GM11168 (cell line): ENCODE data around the gene CMTM3.
"Not testable (repeated sequence)": the region's sequence is repeated elsewhere in the genome, so short reads cannot be mapped to it uniquely, and the experiment has no call there.

Experiments used
- in situ Hi-C: fragments of 300-500 bp; cut with MboI; formaldehyde crosslinking; loops from one replicate; pipeline ENCODE4 v1.12.0; 2022; ENCODE audit warnings: low sequenced_read_pairs; ENCODE audit not compliant: unreplicated experiment

CMTM3 gene

GRCh38 chr16:66605979-66606751 is 1.7 kb downstream of the CMTM3 start:
- in situ Hi-C loops, result loop anchor here (5.0 kb wide), 1 partner anchor 204 kb away; no protein-coding TSS in a partner anchor

- in situ Hi-C loops, result loop anchor here (5.0 kb wide), 1 partner anchor 206 kb away; no protein-coding TSS in a partner anchor
Measured at GRCh38 chr16:66608241-66609138, 4.0 kb downstream of the CMTM3 start.

- in situ Hi-C loops, result loop anchor here (5.0 kb wide), 1 partner anchor 207 kb away; no protein-coding TSS in a partner anchor
Measured at GRCh38 chr16:66609139-66609510, 4.6 kb downstream of the CMTM3 start.

- in situ Hi-C loops, result no loop called here
Measured at GRCh38 chr16:66610111-66610820, 5.8 kb downstream of the CMTM3 start.

GRCh38 chr16:66611911-66612310 is 7.4 kb downstream of the CMTM3 start:
- in situ Hi-C loops, result not testable (repeated sequence)

GRCh38 chr16:66612422-66612821 is 7.9 kb downstream of the CMTM3 start:
- in situ Hi-C loops, result no loop called here

- in situ Hi-C loops, result no loop called here
Measured at GRCh38 chr16:66614161-66614802, 9.8 kb downstream of the CMTM3 start.

GRCh38 chr16:66616169-66616568 is 11.7 kb downstream of the CMTM3 start:
- in situ Hi-C loops, result no loop called here

GRCh38 chr16:66616592-66616991 is 12.1 kb downstream of the CMTM3 start:
- in situ Hi-C loops, result no loop called here

GRCh38 chr16:66617010-66617434 is 12.5 kb downstream of the CMTM3 start:
- in situ Hi-C loops, result no loop called here

GRCh38 chr16:66617728-66618127 is 13.2 kb downstream of the CMTM3 start:
- in situ Hi-C loops, result no loop called here

- in situ Hi-C loops, result no loop called here
Measured at GRCh38 chr16:66618588-66619375, 14.3 kb downstream of the CMTM3 start.

- in situ Hi-C loops, result no loop called here
Measured at GRCh38 chr16:66619534-66620428, 15.3 kb downstream of the CMTM3 start.

GRCh38 chr16:66620429-66620795 is 15.9 kb downstream of the CMTM3 start:
- in situ Hi-C loops, result no loop called here

- in situ Hi-C loops, result no loop called here
Measured at GRCh38 chr16:66621973-66622372, 17.5 kb downstream of the CMTM3 start.

GRCh38 chr16:66622863-66623262 is 18.4 kb downstream of the CMTM3 start:
- in situ Hi-C loops, result no loop called here

- in situ Hi-C loops, result no loop called here
Measured at GRCh38 chr16:66623755-66624154, 19.3 kb downstream of the CMTM3 start.

- in situ Hi-C loops, result not testable (repeated sequence)
Measured at GRCh38 chr16:66627611-66628378, 23.3 kb downstream of the CMTM3 start.
